HepG2 (cell line): Measurements from ENCODE around the gene ATP13A3.

ENCODE experiments used
- DPF2 ChIP-seq: sonication (generic); formaldehyde crosslinking; IDR thresholded peaks from 2 replicates; pipeline ENCODE4 v1.4.0; 2020; ENCODE audit warnings: mild to moderate bottlenecking, low read depth, missing genetic modification reagents, borderline replicate concordance
- EP300 ChIP-seq, 3 experiments: sonication (generic) in 1 of 3; formaldehyde crosslinking in 1 of 3; IDR thresholded peaks; 2 replicates each; pipeline versions ENCODE4 v1.5.1 to v1.6.1; 2011 to 2020; ENCODE audit warnings: low read depth in 2 of 3, low read length in 2 of 3, borderline replicate concordance in 1 of 3, improper control_type of control experiment in 1 of 3, mild to moderate bottlenecking in 1 of 3, missing genetic modification reagents in 1 of 3, moderate library complexity in 1 of 3
- PBX3 ChIP-seq: sonication (generic); formaldehyde crosslinking; IDR thresholded peaks from 2 replicates; pipeline ENCODE4 v1.8.1; 2023; ENCODE audit warnings: missing genetic modification reagents, inconsistent platforms, borderline replicate concordance
- RAD21 ChIP-seq: fragments of 450-650 bp; formaldehyde crosslinking; IDR thresholded peaks from 2 replicates; pipeline ENCODE4 v1.5.0; 2020; ENCODE audit warnings: mild to moderate bottlenecking
- RNF2 ChIP-seq: fragments of 450-650 bp; conservative IDR thresholded peaks from 2 replicates; pipeline ENCODE4 v1.6.1; 2016; ENCODE audit warnings: low read depth
- SP2 ChIP-seq: sonication (generic); formaldehyde crosslinking; IDR thresholded peaks from 2 replicates; pipeline ENCODE4 v1.5.1; 2020; ENCODE audit warnings: mild to moderate bottlenecking, missing genetic modification reagents

- TF ChIP-seq RAD21 (no peak), PBX3 (CRISPR knock-in tag) (no peak), SP2 (CRISPR knock-in tag) (no peak), RNF2 (no peak), EP300 (IDR thresholded peaks at IDR 0.05; ENCODE audit: low read depth in 2 of 2, low read length in 2 of 2) (no peak), EP300 (CRISPR knock-in tag; IDR thresholded peaks at IDR 0.05; ENCODE audit: borderline replicate concordance) (no peak), DPF2 (CRISPR knock-in tag) (no peak)
Observed at GRCh38 chr3:194377708-194378107, 109.1 kb downstream of the ATP13A3 start.
